HG02678 (cell line): ENCODE results near the gene CEP131.

Source experiments
- ATAC-seq: cut with Tn5 transposase; IDR thresholded peaks from one replicate; pipeline ENCODE4 v1.9.1; 2021; ENCODE audit warnings: mild to moderate bottlenecking, moderate library complexity; ENCODE audit not compliant: unreplicated experiment

CEP131 gene

DNA sequence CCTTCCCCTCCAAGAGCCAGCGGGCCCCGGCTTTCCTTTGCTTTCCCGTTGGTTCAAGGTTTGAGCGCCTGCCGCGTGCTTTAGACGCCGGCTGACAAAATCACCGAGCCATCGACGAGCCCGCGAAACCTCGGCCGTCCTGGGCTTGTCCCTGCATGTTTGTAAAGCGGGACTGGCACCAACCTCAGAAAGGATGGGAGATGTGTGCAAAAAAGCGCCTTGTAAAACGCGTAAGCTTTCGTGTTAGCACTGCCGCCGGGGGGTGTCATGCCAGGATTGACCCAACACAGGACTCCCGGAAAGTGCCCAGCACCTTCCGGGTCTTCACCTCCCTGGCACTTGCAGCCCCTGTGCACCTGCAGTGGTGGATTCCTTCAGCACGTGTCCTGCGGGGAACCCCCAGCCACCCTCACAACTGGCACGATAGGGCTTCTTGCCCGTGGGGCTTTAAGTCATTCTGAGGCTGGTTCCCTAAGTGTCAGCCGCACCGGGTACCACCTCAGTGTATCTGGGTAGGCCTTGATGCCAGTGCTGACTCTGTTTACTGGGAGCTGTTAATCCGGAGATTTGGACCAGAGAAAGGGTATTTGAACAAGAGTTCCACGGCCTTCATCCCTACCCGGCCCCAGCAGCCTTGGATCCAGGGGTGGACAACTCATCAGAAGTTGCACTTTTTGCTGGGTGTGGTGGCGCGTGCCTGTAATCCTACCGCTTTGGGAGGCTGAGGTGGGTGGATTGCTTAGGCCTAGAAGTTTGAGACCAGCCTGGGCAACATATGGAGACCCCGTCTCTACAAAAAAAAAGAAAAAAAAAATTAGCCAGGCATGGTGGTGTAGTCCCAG lies 17.2 kb upstream of the CEP131 start:
- ATAC-seq, result no peak

- ATAC-seq, result peak; percentile 95
Observed at GRCh38 chr17:81238815-81239713, 16.3 kb upstream of the CEP131 start, which contains the start of the genes NDUFAF8 and TEPSIN. TSS of gene NDUFAF8 (plus strand) at chr17:81239318. CDS start at chr17:81239364, 46 bp downstream. TSS of gene TEPSIN (minus strand) at chr17:81239055. CDS start at chr17:81239033, 22 bp downstream.

DNA sequence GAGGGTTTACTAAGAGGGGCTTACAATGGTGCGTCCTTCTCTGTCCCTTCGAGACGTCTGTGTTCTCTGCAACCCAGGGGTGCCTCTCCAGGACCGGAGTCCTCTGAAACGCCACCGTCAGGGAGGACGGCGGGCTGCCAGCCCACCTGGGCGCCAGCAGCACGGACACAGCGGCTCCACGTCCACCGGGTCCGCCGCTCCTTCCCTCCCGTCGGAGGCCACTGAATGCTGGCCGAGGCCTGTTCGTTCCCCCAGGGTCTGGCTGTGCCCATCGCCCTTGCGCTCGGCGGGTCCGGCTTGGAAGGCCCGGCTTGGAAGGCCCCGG lies 15.7 kb upstream of the CEP131 start:
- ATAC-seq, result no peak

DNA sequence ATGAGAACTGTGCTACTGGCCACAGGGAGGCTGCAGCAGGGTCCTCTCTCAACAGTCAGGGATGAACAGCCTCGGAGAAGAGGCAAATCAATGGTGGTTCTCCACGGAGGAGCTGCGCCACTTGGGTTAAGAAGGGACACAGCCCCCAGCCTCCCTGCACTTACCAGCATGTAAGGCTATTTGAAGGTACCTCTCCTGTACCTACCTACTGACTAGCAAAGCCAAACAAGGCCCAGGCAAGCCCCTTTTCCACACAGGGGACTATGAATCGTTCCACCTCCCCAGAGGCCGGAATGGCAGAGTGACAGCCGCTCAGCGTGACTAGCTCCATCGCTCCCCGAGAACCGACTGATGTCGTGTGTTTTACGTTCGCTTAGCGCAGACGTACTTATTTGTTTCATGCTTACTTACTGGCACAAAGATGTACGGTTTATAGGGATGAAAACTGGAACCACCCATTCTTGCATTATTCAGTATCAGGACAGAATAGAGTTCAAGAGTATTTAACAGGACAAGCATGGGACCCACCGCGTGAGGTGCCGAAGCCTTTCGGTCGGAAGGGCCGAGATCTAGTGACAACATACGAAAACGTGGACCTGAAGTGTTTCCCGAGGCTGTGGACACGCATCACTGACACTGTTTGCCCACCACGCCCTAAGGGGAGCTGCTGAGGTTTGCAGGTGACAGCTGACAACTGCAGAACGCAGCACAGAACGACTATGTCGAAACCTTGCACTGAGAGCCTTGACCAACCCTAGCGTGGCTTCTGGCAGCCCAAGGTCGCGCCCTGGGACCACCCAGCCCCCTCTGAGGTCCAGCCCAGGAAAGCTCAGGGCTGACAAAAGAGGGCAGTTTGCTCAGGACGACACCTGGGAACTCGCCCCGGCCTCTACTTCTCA lies 15.1 kb upstream of the CEP131 start:
- ATAC-seq, result no peak

- no peak for ATAC-seq
Observed at GRCh38 chr17:81236784-81237183, 14.0 kb upstream of the CEP131 start.

GRCh38 chr17:81235822-81236740 lies 13.3 kb upstream of the CEP131 start:
- ATAC-seq, result no peak

GRCh38 chr17:81234940-81235821 lies 12.4 kb upstream of the CEP131 start:
- ATAC-seq, result no peak

- ATAC-seq, result no peak
Observed at GRCh38 chr17:81234506-81234855, 11.7 kb upstream of the CEP131 start.

GRCh38 chr17:81233811-81234505 lies 11.2 kb upstream of the CEP131 start:
- no peak for ATAC-seq

DNA sequence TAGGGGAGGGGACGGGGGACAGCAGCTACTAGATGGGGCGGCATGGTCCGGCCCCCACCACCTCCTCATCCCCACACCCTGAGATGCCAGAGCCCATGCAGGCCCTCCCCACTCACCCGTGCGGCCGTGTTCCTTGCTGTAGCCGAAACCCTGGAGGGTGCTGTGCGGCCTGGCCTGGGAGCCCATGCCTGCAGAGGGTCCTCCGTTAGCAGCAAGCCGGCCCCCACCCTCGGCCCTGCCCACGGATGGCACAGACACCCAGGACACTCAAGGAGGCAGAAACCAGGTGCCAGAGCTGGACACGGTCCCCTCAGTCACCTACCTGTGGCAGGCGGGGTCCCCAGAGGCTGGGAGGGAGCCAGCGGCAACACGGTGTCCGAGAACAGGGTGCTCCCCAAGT lies 10.6 kb upstream of the CEP131 start:
- ATAC-seq, result no peak

- ATAC-seq, result no peak
Observed at GRCh38 chr17:81232616-81233241, 10.0 kb upstream of the CEP131 start.

GRCh38 chr17:81231766-81232581 lies 9.2 kb upstream of the CEP131 start:
- ATAC-seq, result no peak

DNA sequence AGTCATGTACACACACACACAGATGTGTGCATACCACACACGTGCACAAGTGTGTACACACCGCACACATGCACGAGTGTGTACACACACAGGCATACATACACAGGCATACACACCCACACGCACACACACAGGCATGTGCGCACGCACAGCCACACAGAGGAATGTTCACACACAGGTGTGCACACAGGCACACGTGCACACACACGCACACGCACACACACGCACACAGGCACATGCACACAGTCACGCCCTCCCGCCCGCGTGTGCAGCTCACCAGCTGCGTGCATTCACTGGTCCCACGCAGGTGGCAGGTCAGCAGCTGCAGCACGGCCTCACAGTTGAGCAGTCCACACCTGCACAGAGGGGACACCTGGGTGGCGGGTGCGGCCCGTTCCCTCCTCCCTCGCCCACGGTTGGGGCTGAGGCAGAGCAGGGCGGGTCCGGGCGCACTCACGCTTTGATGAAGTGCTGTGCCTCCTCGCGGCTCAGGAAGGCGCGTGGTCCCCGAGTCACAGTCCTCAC lies 8.4 kb upstream of the CEP131 start:
- ATAC-seq, result no peak

- ATAC-seq, result no peak
Observed at GRCh38 chr17:81230043-81230820, 7.5 kb upstream of the CEP131 start.

- ATAC-seq, result no peak
Observed at GRCh38 chr17:81229666-81229920, 6.8 kb upstream of the CEP131 start.
